B cell (primary cell): ENCODE results near the gene TENT4A. TPM values are rescaled to one million over a fixed set of nuclear protein-coding genes. Genes with fewer than 3 reads are reported as not detected.

Experiments
- ATAC-seq: fragments of 200-7000 bp; cut with Tn5 transposase; one replicate; pipeline ENCODE4 v1.10.0; 2021; ENCODE audit warnings: low read depth, mild to moderate bottlenecking, moderate number of reproducible peaks, moderate library complexity
- CTCF ChIA-PET: fragments of 350-600 bp; sonication (Branson Sonifier 250); formaldehyde crosslinking; loops from one replicate; lab custom pipeline; 2021; ENCODE audit warnings: antibody characterized with exemption, inconsistent platforms; lab: Charles Lee
- POLR2A ChIA-PET: fragments of 350-600 bp; sonication (Branson Sonifier 250); formaldehyde crosslinking; loops from one replicate; lab custom pipeline; 2021; ENCODE audit warnings: antibody characterized with exemption; lab: Charles Lee
- DNase-seq: peaks from one replicate; pipeline ENCODE4 v3.0.0; 2013
- H2AFZ ChIP-seq: 2 replicates; pipeline ENCODE4 v1.6.1; 2012; ENCODE audit warnings: mild to moderate bottlenecking, low read depth, low read length; ENCODE audit not compliant: insufficient read depth, poor library complexity, severe bottlenecking
- H3K27ac ChIP-seq, 2 donors: 1 replicate in 1 of 2; 2 replicates in 1 of 2; pipeline ENCODE4 v1.5.1; 2012 to 2013; ENCODE audit warnings: low read length in 2 of 2, mild to moderate bottlenecking in 2 of 2, moderate library complexity in 1 of 2
- H3K27me3 ChIP-seq, 4 experiments: fragments of 200-600 bp in 1 of 4; sonication (generic) in 1 of 4; replicated peaks in 1 of 4; 1 replicate in 2 of 4; 2 replicates in 2 of 4; pipeline versions ENCODE4 v1.6.1 to v1.7.0; 2013 to 2016; ENCODE audit warnings: low read length in 3 of 4, mild to moderate bottlenecking in 2 of 4, mixed read lengths in 1 of 4, moderate library complexity in 1 of 4; ENCODE audit not compliant: insufficient read depth in 4 of 4, control insufficient read depth in 3 of 4; ENCODE audit errors: control extremely low read depth in 1 of 4
- H3K36me3 ChIP-seq, 2 experiments: replicated peaks in 1 of 2; 1 replicate in 1 of 2; 2 replicates in 1 of 2; pipeline versions ENCODE4 v1.6.1 to v1.7.1; 2013; ENCODE audit warnings: low read length in 1 of 2; ENCODE audit not compliant: insufficient read depth in 2 of 2, control insufficient read depth in 1 of 2; ENCODE audit errors: control extremely low read depth in 1 of 2, extremely low read depth in 1 of 2
- H3K4me1 ChIP-seq, 2 donors: fragments of 200-600 bp in 1 of 2; sonication (generic) in 1 of 2; 1 replicate in 1 of 2; 2 replicates in 1 of 2; pipeline versions ENCODE4 v1.5.1 to v1.6.1; 2013 to 2017; ENCODE audit warnings: low read length in 2 of 2; ENCODE audit not compliant: control insufficient read depth in 2 of 2, insufficient read depth in 2 of 2
- H3K4me2 ChIP-seq: replicated peaks from 2 replicates; pipeline ENCODE3; 2012; ENCODE audit warnings: mild to moderate bottlenecking, low read depth, low read length; ENCODE audit not compliant: poor library complexity, severe bottlenecking
- H3K4me3 ChIP-seq, 5 experiments: fragments of 200-600 bp in 1 of 5; sonication (generic) in 1 of 5; 1 replicate in 3 of 5; 2 replicates in 2 of 5; pipeline versions ENCODE4 v1.5.1 to v1.7.0; 2011 to 2016; ENCODE audit warnings: low read length in 4 of 5, mild to moderate bottlenecking in 4 of 5, low read depth in 2 of 5, control low read depth in 1 of 5, moderate library complexity in 1 of 5; ENCODE audit not compliant: insufficient read depth in 1 of 5; ENCODE audit errors: control extremely low read depth in 1 of 5, extremely low read depth in 1 of 5
- H3K79me2 ChIP-seq: fragments of 200-600 bp; sonication (generic); one replicate; pipeline ENCODE4 v1.6.0; 2016; ENCODE audit warnings: low read length; ENCODE audit not compliant: control insufficient read depth, insufficient read depth
- H3K9ac ChIP-seq: fragments of 200-600 bp; sonication (generic); 2 replicates; pipeline ENCODE4 v1.6.1; 2017; ENCODE audit warnings: mild to moderate bottlenecking, low read length, moderate library complexity
- H3K9me3 ChIP-seq, 3 donors: one replicate each; pipeline versions ENCODE4 v1.6.1 to v1.7.1; 2013; ENCODE audit warnings: low read length in 2 of 3; ENCODE audit not compliant: control insufficient read depth in 2 of 3, insufficient read depth in 1 of 3; ENCODE audit errors: control extremely low read depth in 1 of 3
- H4K20me1 ChIP-seq: 2 replicates; pipeline ENCODE4 v1.6.0; 2012; ENCODE audit warnings: mild to moderate bottlenecking, low read length; ENCODE audit not compliant: insufficient read depth, control insufficient read depth, poor library complexity, severe bottlenecking
- H3K27ac Mint-ChIP-seq: one replicate; pipeline ENCODE4 v1.8.0; 2021; ENCODE audit warnings: mixed read lengths
- H3K27me3 Mint-ChIP-seq: one replicate; pipeline ENCODE4 v1.8.0; 2021; ENCODE audit warnings: mixed read lengths
- H3K4me1 Mint-ChIP-seq: one replicate; pipeline ENCODE4 v1.8.0; 2021; ENCODE audit warnings: mixed read lengths
- H3K4me3 Mint-ChIP-seq: one replicate; pipeline ENCODE4 v1.8.0; 2021; ENCODE audit warnings: mixed read lengths
- H3K9me3 Mint-ChIP-seq: one replicate; pipeline ENCODE4 v1.8.0; 2022; ENCODE audit warnings: mixed read lengths; ENCODE audit not compliant: insufficient read depth
- EZH2 ChIP-seq: IDR thresholded peaks from 2 replicates; pipeline ENCODE4 v1.6.1; 2012; ENCODE audit warnings: borderline replicate concordance, low read depth, mild to moderate bottlenecking, moderate library complexity, low read length; ENCODE audit not compliant: insufficient read depth, poor library complexity, severe bottlenecking
- WGBS: methylation state at CpG from one replicate; pipeline ENCODE4 v1.1.5; 2013; ENCODE audit warnings: missing lambda C conversion rate; ENCODE audit not compliant: insufficient coverage; 5-methylcytosine and 5-hydroxymethylcytosine counted together
- intact Hi-C: fragments of 100-400 bp; cut with micrococcal nuclease; formaldehyde crosslinking; loops from one replicate; pipeline ENCODE4 v1.10.0; 2022
- polyA plus RNA-seq: library from polyadenylated mRNA; depleted of rRNA; stranded (reverse); fragments of >200 nt; gene quantifications from 2 replicates; pipeline ENCODE4 v1.2.3, GENCODE V29; 2012
- total RNA-seq, 2 donors: library from RNA; stranded (reverse); fragments of 120-200 nt in 1 of 2; gene quantifications; 1 replicate in 1 of 2; 2 replicates in 1 of 2; pipeline versions ENCODE4 v1.2.3 to v1.2.4, GENCODE V29; 2013 to 2022
- TF ChIP-seq, protein P1 (sequence below): fragments of 200-600 bp; IDR thresholded peaks from one replicate; pipeline ENCODE4 v1.8.0; 2022; ENCODE audit warnings: antibody characterized with exemption, mild to moderate bottlenecking

TENT4A gene
- total and polyA plus RNA-seq, 2 donors (not counting 1 experiment from before 2014, with no cell fraction given): 18.5 to 63.6 TPM

DNA sequence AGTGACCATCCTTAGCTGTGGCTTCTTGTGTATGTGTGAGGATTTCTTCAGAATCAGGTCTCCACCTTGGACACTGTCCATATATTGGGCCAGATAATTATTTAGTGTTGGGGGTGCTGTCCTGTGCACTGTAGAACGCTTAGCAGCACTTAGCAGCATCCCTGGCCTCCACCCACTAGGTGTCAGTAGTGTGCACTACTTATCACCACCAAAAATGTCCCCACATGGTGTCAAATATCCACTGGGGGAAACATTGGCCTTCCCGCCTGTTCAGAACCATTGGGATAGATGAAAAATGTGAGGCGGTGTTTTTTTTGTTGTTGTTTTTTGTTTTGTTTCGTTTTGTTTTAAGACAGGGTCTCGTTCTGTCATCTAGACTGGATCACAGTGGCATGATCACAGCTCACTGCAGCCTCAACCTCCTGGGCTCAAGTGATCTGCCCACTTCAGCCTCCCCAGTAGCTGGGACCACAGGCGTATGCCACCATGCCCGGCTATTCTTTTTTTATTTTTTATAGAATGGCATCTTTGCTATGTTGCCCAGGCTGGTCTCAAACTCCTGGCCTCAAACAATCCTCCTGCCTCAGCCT, 67.7 kb downstream of the TENT4A start:
- Mint-ChIP-seq H3K9me3 (no peaks in the 10 kb centered on the region), H3K4me1 (no peaks in the 10 kb centered on the region), H3K27ac (no peak overlapping the region), H3K27me3 (peaks cover 19% of the 10 kb centered on the region), H3K4me3 (no peak overlapping the region)
- H3K27ac ChIP-seq: no peak overlapping the region
- ATAC-seq (no peak), DNase-seq (no peak)
- intact Hi-C loops: no loop called here
- H3K4me1 ChIP-seq: no peaks in the 10 kb centered on the region
- TF ChIP-seq, protein P1, sequence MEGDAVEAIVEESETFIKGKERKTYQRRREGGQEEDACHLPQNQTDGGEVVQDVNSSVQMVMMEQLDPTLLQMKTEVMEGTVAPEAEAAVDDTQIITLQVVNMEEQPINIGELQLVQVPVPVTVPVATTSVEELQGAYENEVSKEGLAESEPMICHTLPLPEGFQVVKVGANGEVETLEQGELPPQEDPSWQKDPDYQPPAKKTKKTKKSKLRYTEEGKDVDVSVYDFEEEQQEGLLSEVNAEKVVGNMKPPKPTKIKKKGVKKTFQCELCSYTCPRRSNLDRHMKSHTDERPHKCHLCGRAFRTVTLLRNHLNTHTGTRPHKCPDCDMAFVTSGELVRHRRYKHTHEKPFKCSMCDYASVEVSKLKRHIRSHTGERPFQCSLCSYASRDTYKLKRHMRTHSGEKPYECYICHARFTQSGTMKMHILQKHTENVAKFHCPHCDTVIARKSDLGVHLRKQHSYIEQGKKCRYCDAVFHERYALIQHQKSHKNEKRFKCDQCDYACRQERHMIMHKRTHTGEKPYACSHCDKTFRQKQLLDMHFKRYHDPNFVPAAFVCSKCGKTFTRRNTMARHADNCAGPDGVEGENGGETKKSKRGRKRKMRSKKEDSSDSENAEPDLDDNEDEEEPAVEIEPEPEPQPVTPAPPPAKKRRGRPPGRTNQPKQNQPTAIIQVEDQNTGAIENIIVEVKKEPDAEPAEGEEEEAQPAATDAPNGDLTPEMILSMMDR: peak; percentile 35
- no peak for TF ChIP-seq EZH2
- no peaks in the 10 kb centered on the region for H3K36me3 ChIP-seq
- peaks cover 0 to 4% (median 0%) of the 10 kb centered on the region in 4 experiments for H3K27me3 ChIP-seq
- H4K20me1 ChIP-seq: no peaks in the 10 kb centered on the region
- POLR2A ChIA-PET: no interaction called here
- 100% methylated on average over 3 of the region's 7 CpGs for WGBS
- H3K4me2 ChIP-seq: no peak overlapping the region
- CTCF ChIA-PET: interaction anchor here (0.9 kb wide), 1 partner anchor 1359 kb away, joined by 3 read pairs; no protein-coding TSS in a partner anchor
- H3K9ac ChIP-seq: no peak overlapping the region
- H2AFZ ChIP-seq: no peak overlapping the region
- H3K9me3 ChIP-seq: peaks cover 0 to 6% (median 0%) of the 10 kb centered on the region in 3 donors
- H3K79me2 ChIP-seq: no peaks in the 10 kb centered on the region
- H3K4me3 ChIP-seq: no peak overlapping the region

DNA sequence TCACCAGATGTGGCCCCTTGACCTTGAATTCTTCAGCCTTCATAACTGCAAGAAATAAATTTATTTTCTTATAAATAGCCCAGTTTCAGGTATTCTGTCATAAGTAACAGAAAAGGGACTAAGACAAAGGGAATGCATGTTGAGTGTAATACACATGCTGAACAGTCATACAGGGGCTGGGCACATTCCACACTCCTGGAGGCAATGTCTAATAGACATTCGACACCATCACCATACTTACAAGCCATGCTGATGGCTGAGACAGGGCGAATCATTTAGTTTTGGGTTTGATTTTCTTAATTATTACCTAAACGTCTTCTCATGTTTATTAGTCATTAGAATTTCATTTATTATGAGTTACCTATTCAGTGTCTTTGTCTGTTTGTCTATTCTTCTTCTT, 68.5 kb downstream of the TENT4A start:
- Histone ChIP-seq H3K4me2 (no peak overlapping the region), H4K20me1 (no peaks in the 10 kb centered on the region), H3K9ac (no peak overlapping the region), H3K36me3 (no peaks in the 10 kb centered on the region), H3K4me3 (no peak overlapping the region), H3K27me3 (peaks cover 0 to 4% (median 0%) of the 10 kb centered on the region in 4 experiments), H3K27ac (no peak overlapping the region), H3K4me1 (no peaks in the 10 kb centered on the region), H2AFZ (no peak overlapping the region), H3K9me3 (peaks cover 0 to 6% (median 0%) of the 10 kb centered on the region in 3 donors), H3K79me2 (no peaks in the 10 kb centered on the region)
- DNase-seq: no peak
- no peak overlapping the region for H3K4me3 Mint-ChIP-seq
- H3K27ac Mint-ChIP-seq: no peak overlapping the region
- POLR2A ChIA-PET: no interaction called here
- ATAC-seq: no peak
- no CpG with 5 or more reads among the region's 3 CpGs for WGBS
- intact Hi-C loops: no loop called here
- CTCF ChIA-PET: no interaction called here
- H3K4me1 Mint-ChIP-seq: no peaks in the 10 kb centered on the region
- H3K9me3 Mint-ChIP-seq: no peaks in the 10 kb centered on the region
- H3K27me3 Mint-ChIP-seq: peaks cover 13% of the 10 kb centered on the region
- TF ChIP-seq, protein P1: no peak
- TF ChIP-seq EZH2: no peak
